IgD-negative memory B cell (primary cell): Measurements from ENCODE around the gene KIF26B. TPM values are rescaled to one million over a fixed set of nuclear protein-coding genes. Genes with fewer than 3 reads are reported as not detected.
"Not testable (repeated sequence)": the region's sequence is repeated elsewhere in the genome, so short reads cannot be mapped to it uniquely, and the experiment has no call there.

Experiments used
- H3K27ac Mint-ChIP-seq, 3 donors: one replicate each; pipeline ENCODE4 v1.8.0; 2020 to 2022; ENCODE audit warnings: mild to moderate bottlenecking in 3 of 3, mixed read lengths in 3 of 3, moderate library complexity in 1 of 3
- H3K27me3 Mint-ChIP-seq: one replicate; pipeline ENCODE4 v1.8.0; 2021; ENCODE audit warnings: mixed read lengths
- H3K36me3 Mint-ChIP-seq: one replicate; pipeline ENCODE4 v1.8.0; 2020; ENCODE audit warnings: mild to moderate bottlenecking, mixed read lengths
- H3K4me1 Mint-ChIP-seq, 3 donors: one replicate each; pipeline ENCODE4 v1.8.0; 2020 to 2022; ENCODE audit warnings: mixed read lengths in 3 of 3, mild to moderate bottlenecking in 1 of 3
- H3K4me3 Mint-ChIP-seq, 4 donors: one replicate each; pipeline ENCODE4 v1.8.0; 2020 to 2022; ENCODE audit warnings: mild to moderate bottlenecking in 4 of 4, mixed read lengths in 4 of 4, moderate library complexity in 3 of 4
- H3K9me3 Mint-ChIP-seq, 3 donors: one replicate each; pipeline ENCODE4 v1.8.0; 2020 to 2021; ENCODE audit warnings: mixed read lengths in 3 of 3, mild to moderate bottlenecking in 1 of 3
- polyA plus RNA-seq: library from polyadenylated mRNA; unstranded; fragments of 300-500 nt; fragmentation: Illumina TruSeq; gene quantifications from one replicate; pipeline ENCODE4 v1.2.3, GENCODE V29; 2021

KIF26B gene
- polyA plus RNA-seq, 1 donor from 2014 or later: 0.29 TPM

DNA sequence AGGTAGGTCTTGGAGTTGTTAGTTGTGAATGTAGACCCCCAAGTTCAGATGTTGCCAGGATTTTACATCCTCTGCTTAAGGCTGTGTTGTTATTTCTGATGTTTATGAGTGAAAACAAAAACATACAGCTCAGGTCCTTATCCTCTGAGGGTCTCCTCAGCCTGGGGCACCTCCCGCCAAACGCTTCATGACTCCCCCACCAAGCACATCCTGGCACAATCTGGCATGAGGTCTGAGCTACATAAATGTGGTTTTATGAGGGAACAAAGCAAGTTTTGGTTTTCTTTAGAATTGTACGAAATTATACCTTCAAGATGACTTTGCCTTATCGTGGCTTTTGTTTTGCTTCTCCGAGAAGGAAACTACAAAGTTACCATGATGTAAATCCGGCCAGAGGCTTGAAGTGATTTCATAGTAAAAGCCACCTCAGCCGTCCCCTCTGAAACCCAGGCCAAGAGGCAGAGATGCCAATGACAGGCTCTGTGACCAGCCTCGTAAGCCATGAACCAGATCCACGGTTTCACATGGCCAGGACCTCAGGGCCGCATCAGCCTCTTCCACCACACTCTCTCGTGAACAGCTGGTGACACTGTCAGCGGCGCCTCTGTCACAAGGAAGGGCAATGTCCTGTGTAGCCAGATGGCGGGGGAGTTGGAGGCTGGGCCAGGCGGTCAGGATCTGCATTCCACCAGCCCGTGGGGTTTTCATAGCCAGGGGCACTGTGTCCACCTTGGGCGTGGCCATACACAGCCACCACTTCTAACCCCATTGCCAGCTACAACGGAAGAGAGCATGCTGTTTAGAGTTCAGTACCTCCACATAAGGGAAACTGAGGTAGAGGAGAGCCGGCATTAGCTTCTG is 199.4 kb downstream of the KIF26B start:
- peaks cover 5% of the 10 kb centered on the region for H3K27me3 Mint-ChIP-seq
- no peaks in the 10 kb centered on the region for H3K36me3 Mint-ChIP-seq
- no peak overlapping the region for H3K27ac Mint-ChIP-seq
- peak overlapping the region in 1 of 4 donors; percentile 70 for H3K4me3 Mint-ChIP-seq
- H3K9me3 Mint-ChIP-seq: no peaks in the 10 kb centered on the region
- no peaks in the 10 kb centered on the region for H3K4me1 Mint-ChIP-seq

DNA sequence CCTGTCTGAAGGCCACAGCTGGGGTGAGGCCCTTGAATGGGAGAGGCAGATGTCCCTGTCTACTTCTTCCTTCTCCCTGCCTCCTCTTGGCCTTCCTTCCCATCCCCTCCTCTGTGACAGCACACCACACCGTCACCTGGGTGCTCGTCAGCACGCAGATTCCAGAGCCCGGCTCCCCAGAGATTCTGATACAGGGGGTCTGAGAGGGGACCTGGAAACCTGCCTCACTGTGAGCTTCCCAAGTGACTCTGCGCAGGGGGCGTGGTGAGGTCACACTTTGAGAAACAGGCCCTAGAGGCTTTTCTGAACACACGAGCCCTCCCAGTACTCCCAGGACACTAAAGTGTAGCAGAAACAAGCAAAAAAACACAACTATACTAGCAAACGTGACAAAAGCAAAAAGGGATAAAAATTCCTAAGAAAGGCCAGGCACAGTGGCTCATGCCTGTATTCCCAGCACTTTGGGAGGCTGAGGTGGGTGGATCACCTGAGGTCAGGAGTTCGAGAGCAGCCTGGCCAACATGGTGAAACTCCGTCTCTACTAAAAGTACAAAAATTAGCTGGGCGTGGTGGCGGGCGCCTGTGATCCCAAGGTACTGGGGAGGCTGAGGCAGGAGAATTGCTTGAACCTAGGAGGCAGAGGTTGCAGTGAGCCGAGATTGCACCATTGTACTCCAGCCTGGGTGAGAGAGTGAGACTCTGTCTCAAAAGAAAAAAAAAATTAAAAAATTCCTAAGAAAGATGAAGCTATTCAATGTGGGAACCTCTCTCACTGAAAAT is 201.3 kb downstream of the KIF26B start:
- not testable (repeated sequence) for H3K27me3 Mint-ChIP-seq, H3K4me1 Mint-ChIP-seq, H3K36me3 Mint-ChIP-seq, H3K9me3 Mint-ChIP-seq, H3K27ac Mint-ChIP-seq, H3K4me3 Mint-ChIP-seq

DNA sequence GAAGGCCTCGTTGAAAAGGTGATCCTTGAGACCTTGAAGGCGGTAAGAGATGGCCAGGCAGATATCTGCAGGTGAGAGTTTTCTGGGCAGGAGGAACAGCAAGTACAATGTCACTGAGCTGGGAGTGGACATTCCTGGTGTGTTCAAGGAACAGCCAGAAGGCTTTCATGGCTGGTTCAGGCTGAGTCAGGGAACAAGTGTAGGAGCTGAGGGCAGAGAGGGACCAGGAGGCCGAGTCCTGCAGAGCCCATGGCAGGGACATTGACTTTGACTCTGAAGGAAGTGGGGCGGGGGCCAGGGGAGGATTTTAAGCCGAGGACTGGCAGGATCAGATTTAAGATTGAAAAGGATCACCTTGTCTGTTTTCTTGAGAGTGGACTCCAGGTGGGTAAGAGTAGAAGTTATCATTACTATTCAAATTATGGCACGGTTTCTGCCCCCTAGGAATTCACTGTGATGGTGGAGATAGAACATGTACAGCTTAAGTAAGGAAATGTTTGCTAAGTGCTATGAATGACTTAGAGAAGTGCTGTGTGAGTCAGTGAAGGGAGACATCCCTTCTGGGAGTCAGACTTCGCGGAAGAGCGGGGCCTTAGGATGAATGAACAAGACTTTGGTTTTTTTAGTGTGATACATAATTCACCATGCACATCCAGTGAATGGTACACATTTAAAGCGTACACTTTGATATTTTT is 202.3 kb downstream of the KIF26B start:
- no peaks in the 10 kb centered on the region for H3K36me3 Mint-ChIP-seq
- H3K27ac Mint-ChIP-seq: no peak overlapping the region
- H3K9me3 Mint-ChIP-seq: no peaks in the 10 kb centered on the region

DNA sequence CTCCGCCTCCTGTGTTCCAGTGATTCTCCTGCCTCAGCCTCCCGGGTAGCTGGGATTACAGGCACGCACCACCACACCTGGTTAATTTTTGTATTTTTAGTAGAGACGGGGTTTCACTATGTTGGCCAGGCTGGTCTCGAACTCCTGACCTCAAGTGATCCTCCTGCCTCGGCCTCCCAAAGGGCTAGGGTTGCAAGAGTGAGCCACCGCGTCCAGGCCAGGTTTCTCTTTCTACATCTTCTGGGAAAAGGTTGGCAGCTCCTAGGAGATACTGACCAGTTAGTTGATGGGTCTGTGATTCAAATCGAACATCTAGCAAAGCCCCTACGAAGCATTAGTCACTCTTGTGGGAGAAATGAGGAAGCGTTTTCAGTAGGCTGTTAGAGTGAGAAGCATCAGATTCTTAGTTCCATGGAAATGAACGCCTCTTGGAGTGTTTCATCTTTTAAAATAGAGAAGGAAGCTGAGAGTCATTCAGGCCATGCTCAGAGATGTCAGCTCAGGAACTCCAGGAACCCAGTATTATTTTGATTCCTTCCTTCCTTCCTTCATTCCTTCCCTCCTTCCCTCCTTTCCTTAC is 204.4 kb downstream of the KIF26B start:
- H3K4me1 Mint-ChIP-seq, H3K36me3 Mint-ChIP-seq: not testable (repeated sequence)

More for the DNA sequence above, 202.3 kb downstream of the KIF26B start:
- Mint-ChIP-seq H3K4me1 (no peaks in the 10 kb centered on the region), H3K27me3 (peaks cover 7% of the 10 kb centered on the region), H3K4me3 (no peak overlapping the region)

DNA sequence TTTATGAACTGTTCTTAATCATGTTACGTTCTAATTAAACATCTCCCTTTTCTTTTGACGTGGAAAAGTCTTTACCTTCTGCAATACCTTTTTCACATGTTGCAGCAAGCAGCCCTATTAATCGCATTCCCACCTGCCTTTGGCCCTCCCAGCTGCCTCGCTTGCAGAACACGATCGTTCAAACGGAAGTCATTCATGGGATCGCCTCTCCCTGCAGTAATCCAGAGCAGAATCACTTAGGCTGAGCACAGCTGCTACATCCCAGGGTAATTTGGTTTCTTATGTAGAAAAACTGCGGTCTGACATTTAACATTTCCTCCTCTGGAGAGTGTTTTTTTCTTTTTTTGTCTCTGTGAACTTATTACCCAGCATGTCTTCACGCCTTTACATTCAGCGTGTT is 206.3 kb downstream of the KIF26B start:
- Mint-ChIP-seq H3K9me3 (no peaks in the 10 kb centered on the region), H3K36me3 (no peaks in the 10 kb centered on the region), H3K4me1 (peaks cover 0 to 2% (median 0%) of the 10 kb centered on the region in 3 donors), H3K4me3 (no peak overlapping the region), H3K27ac (no peak overlapping the region), H3K27me3 (peaks cover 6% of the 10 kb centered on the region)

More for the DNA sequence above, 204.4 kb downstream of the KIF26B start:
- H3K4me3 Mint-ChIP-seq, H3K27me3 Mint-ChIP-seq, H3K27ac Mint-ChIP-seq, H3K9me3 Mint-ChIP-seq: not testable (repeated sequence)

DNA sequence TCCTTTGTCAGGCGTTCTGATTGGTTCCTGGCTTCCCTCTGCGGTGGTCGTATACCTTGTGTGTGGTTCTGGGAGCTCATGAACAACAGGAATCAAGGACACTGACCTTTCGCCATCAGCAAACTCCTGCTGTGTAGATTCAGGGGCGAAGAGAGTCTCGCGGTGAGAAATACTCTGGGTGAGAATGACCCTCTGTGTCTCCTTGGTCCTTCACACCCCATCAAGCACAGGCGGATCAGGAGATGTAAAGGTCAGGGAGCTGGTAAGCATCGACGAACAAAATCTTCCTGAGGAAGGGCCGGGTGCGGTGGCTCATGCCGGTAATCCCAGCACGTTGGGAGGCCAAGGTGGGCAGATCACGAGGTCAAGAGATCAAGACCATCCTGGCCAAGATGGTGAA is 207.2 kb downstream of the KIF26B start:
- H3K27me3 Mint-ChIP-seq: peaks cover 6% of the 10 kb centered on the region
- H3K4me1 Mint-ChIP-seq: peaks cover 0 to 2% (median 0%) of the 10 kb centered on the region in 3 donors
- H3K9me3 Mint-ChIP-seq: no peaks in the 10 kb centered on the region
- H3K4me3 Mint-ChIP-seq: no peak overlapping the region
- no peaks in the 10 kb centered on the region for H3K36me3 Mint-ChIP-seq
- H3K27ac Mint-ChIP-seq: no peak overlapping the region

DNA sequence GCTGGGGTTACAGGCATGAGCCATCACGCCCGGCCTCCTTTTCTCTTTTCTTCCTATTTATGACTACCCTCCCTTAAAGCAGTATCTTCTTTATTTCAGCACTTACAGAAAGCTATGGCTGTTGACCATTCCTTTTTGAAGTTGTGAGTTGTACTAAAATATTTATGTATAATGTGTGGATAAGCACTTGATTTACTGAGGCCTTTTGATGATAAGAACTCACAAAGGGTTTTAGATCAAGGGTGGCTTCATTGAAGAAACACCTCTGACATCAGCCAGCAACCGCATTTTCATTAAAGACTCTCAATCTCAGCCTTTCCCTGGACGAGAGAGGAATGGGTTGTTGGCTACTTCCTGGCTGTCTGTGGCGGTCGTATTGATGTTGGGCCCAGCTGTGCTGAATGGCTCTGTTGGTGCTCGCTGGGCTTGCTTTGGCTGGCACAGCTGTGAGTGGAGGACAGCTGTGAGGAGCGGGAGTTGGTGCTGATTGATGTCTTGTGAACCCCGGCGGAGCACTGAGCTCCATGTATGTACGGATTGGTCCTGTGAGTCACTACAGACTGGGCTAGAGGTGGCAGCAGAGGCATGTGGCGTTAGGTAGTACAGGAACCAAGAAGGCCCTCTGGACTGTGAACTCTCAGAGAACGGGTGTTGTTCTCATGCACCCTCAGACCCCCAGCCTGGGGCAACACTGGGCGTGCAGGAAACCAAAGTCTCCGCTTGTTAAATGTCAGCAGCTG is 208.8 kb downstream of the KIF26B start:
- H3K27ac Mint-ChIP-seq: no peak overlapping the region
- peaks cover 0 to 2% (median 0%) of the 10 kb centered on the region in 3 donors for H3K4me1 Mint-ChIP-seq
- H3K36me3 Mint-ChIP-seq: no peaks in the 10 kb centered on the region
- H3K9me3 Mint-ChIP-seq: peaks cover 0 to 2% (median 0%) of the 10 kb centered on the region in 3 donors
- peaks cover 6% of the 10 kb centered on the region for H3K27me3 Mint-ChIP-seq
- H3K4me3 Mint-ChIP-seq: peak overlapping the region in 1 of 4 donors; percentile 34

DNA sequence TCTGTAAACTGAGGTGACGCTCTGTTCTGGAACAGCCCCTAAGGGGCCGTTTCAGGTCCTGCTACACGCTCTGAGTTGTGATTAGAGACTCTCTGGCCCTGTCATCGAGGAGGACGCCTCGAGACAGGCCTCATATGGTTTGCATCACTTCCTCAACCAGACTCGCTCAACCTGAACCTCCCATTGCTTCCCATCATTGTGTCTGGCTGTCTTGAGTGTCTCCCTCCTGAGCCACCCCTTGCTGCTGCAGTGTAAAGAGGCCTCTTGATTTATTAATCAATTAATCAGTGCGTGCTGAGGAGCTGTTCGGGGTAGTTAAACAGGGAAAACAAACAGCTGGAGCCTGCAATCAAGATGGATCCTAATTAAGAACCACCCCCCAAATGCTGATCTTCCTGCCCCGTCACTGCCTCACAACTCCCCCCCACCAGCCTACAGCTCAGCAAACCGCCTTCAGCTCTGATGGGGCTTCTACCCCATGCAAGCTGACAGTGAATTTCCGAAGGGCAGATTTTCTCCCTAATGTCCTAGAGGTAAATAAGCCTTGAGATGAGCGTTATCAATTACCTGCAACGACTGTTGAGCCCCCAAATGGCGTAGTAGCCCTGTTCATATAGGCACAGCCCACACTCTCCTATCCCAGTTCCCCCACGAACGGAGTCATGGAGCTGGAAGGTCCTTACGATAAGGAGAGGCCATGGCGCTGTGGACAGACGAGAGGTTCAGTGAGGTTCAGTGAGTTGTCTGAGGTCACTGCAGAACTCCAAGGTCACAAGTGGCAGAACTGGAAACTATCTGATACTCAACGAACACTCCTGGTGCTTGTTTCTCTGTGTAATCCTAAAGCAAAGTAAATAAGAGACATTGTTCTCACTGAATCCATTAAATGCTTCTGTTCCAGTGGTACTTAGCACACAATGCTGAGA is 210.6 kb downstream of the KIF26B start:
- peaks cover 0 to 2% (median 0%) of the 10 kb centered on the region in 3 donors for H3K9me3 Mint-ChIP-seq
- H3K4me3 Mint-ChIP-seq: no peak overlapping the region
- H3K36me3 Mint-ChIP-seq: no peaks in the 10 kb centered on the region
- peaks cover 6% of the 10 kb centered on the region for H3K27me3 Mint-ChIP-seq
- H3K27ac Mint-ChIP-seq: no peak overlapping the region
- H3K4me1 Mint-ChIP-seq: peaks cover 0 to 2% (median 0%) of the 10 kb centered on the region in 3 donors

DNA sequence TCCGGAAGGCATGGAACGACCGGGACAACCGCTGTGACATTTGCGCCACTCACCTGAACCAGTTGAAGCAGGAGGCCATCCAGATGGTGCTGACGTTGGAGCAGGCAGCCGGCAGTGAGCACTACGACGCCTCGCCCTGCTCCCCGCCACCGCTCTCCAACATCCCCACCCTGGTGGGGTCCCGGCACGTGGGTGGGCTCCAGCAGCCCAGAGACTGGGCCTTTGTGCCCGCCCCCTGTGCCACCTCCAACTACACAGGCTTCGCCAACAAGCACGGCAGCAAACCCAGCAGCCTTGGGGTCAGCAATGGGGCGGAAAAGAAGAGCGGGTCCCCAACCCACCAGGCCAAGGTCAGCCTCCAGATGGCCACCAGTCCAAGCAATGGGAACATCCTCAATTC is 212.1 kb downstream of the KIF26B start:
- no peak overlapping the region for H3K4me3 Mint-ChIP-seq
- peaks cover 1% of the 10 kb centered on the region for H3K27me3 Mint-ChIP-seq
- H3K27ac Mint-ChIP-seq: no peak overlapping the region
- peaks cover 0 to 2% (median 0%) of the 10 kb centered on the region in 3 donors for H3K9me3 Mint-ChIP-seq
- H3K4me1 Mint-ChIP-seq: peaks cover 0 to 2% (median 0%) of the 10 kb centered on the region in 3 donors
- no peaks in the 10 kb centered on the region for H3K36me3 Mint-ChIP-seq

DNA sequence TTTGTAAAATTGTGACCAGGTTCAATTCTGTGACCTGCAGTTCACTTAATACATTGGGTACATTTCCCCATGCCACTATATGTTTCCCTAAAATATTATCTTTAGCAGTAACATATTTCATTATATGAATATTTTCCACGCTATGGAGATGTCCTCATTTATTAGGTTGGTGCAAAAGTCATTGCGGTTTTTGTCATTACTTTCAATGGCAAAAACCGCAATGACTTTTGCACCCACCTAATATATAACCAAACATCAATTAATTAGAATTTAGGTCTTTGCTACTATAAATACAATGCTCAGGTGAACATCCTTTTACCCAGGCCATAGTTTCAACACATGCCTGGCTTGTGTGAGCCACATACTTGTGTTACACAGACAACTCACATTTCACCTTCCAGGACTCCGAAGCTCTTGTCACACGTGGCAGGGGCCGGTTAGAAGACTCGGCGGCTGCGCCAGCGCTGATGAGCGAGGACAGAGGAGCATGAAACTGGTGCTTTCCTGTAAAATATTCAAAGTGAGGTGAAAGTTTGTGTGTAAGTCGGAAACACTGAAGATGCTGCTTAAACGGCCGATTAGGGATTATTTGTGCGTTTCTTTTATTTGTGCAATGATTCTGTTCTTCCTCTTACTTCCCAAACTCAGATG is 215.5 kb downstream of the KIF26B start:
- H3K4me3 Mint-ChIP-seq: no peak overlapping the region
- H3K27ac Mint-ChIP-seq: no peak overlapping the region
- no peaks in the 10 kb centered on the region for H3K36me3 Mint-ChIP-seq
- no peaks in the 10 kb centered on the region for H3K4me1 Mint-ChIP-seq
- no peaks in the 10 kb centered on the region for H3K27me3 Mint-ChIP-seq
- H3K9me3 Mint-ChIP-seq: peaks cover 0 to 2% (median 1%) of the 10 kb centered on the region in 3 donors

DNA sequence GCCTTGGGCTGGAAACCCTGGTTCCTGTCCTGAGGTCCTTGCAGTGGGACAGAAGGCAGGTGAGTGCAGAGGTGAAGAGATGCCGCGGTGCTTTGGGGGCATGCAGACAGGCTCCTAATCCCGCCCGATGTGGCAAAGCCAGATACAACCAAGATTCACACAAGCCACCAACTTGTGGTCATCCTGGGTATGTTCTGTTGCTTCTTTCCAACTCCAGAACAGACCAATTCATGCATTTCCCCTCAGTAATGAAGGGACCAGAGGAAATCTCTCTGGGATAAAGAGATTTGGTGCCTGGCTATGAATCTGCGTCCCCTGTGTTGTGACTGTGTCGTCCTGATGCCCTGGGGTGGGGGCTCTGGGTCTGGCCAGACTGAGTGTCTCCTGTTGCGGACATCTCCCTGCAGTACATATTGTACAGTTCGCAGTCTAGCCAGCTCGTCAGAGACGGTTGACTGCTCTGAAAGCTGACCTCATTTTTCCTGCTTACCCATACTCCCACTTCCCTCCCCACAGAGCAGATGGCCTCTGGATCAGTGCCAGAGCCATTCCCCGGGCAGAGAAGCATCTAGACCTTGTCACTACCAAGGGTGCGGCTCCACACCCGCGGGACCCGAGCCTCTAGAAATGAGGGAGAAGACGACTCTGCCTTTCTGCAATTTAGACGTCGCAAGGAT is 216.3 kb downstream of the KIF26B start:
- Mint-ChIP-seq H3K36me3 (no peaks in the 10 kb centered on the region), H3K9me3 (peaks cover 0 to 2% (median 1%) of the 10 kb centered on the region in 3 donors), H3K4me1 (no peaks in the 10 kb centered on the region), H3K27me3 (no peaks in the 10 kb centered on the region), H3K4me3 (no peak overlapping the region), H3K27ac (no peak overlapping the region)

DNA sequence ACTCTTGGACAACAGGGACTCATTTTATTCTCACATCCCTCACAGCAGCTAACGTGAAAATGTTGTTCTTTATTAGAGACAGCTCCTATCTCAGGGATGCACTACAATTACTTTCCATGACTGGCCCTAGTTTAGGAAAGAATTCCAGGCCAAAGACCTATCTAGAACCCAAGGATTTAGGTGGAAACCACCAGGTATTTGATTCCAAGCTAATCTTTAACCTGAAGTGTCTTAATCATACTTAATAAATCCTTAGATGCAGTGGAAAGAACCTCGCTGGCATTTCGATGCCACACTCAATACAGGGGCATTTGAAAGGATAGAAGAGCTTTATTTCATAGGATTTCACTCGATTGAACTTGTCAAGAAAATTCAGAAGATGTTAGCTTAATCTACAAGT is 218.3 kb downstream of the KIF26B start:
- Mint-ChIP-seq H3K4me1 (no peaks in the 10 kb centered on the region), H3K9me3 (peaks cover 0 to 2% (median 1%) of the 10 kb centered on the region in 3 donors), H3K4me3 (no peak overlapping the region), H3K36me3 (no peaks in the 10 kb centered on the region), H3K27ac (no peak overlapping the region), H3K27me3 (no peaks in the 10 kb centered on the region)
